ENCODE data around the gene PROK2. TPM values are rescaled to one million over a fixed set of nuclear protein-coding genes. Genes with fewer than 3 reads are reported as not detected.

The PROK2 gene
- total and polyA plus RNA-seq, 3 donors from 2014 or later = 4.9 to 23.1 (median 7.7) TPM

DNA sequence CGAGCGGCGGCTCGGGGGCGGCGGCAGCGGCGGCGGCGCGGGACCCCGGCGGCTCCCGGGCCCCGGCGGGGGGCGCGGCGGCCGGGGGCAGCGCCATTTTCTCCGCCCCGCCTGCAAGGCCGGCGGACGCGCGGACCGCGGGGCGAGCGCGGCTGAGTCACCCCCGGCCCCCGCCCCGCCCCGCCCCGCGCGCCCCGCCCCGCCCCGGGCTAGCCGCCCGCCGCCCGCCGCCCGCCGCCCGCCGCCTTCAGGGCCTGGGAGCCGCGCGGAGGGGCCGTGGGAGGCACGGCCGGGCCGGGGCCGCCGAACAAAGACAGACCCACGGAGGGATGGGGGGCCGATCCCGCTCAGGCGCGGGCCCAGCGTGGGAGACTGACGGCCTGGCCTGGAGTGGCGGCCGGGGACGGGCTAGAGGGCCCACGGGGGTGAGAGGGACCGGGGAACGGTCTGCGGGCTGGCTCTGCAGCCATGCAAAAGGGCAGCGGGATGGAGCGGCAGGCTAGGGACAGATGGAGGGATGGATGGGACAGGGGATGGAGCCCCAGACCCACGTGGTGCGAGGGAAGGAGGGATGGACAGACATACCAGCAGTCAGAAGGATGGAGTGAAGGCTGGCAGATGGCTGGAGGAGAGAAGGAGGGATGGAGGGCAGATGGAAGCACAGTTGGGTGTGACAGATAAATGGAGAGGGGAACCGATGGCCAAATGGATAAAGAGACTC, 59.5 kb downstream of the PROK2 start, which contains the start of gene EIF4E3:
Gene EIF4E3, minus strand, starts transcription at position 132 of the 721 bp plus-strand sequence. Its CDS starts 35 bp downstream, at position 97.
- H3K27me3 ChIP-seq = no peaks in the 10 kb centered on the region
- 3 to 18% methylated on average over 8 to 25 of the region's 80 CpGs for WGBS, 2 donors
- peak within 1 kb of the TSS; percentile 39 to 69 for H3K27ac ChIP-seq
- H3K4me3 ChIP-seq = peak within 1 kb of the TSS; percentile 67 to 75
- no peaks in the 10 kb centered on the region for H3K36me3 ChIP-seq (ENCODE audit: low read depth, missing control alignments)
- H3K4me1 ChIP-seq = peaks cover 11% of the 10 kb centered on the region
- intact Hi-C loops (cut with DNase I; ENCODE audit: low total_unique reads) = no loop called here
- DNase-seq = no peak
- no peak for TF ChIP-seq POLR2A (IDR thresholded peaks at IDR 0.05)
- TF ChIP-seq CTCF (IDR thresholded peaks at IDR 0.05) = no peak
- no peaks in the 10 kb centered on the region for H3K9me3 ChIP-seq

DNA sequence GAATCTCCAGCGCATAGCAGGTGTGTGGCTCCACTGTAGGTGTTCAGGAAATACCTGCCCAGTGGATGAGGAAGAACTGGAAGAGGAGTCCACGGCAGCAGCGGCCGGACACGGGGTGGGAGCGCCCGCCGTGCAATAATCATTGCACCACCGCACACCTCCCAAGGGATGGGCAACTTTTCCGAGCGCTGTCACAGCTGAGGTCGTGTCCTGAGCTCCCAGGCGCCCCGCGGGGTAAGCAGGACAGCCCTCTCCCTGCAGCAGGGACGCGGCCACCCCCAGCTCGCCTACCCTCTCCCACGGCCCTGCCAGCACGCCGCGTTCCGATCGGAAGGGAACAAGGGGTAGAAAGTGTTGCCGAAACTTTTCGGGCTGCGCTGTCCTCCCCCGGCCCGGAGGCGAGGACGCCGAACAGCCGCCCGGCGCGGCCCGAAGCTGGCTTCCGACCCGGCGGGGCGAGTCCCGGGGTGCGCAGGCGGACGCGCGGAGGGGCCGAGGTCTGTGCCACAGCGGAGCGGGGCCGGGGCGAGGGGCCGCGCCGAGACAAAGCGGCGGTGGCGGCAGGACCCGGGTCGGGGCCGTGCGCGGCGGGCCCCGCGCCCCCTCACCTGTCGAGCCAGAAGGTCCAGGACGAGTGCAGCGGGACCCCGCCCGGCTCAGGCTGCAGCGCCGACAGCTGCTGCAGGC, 60.2 kb downstream of the PROK2 start:
- 0 to 1% methylated on average over 22 to 52 of the region's 73 CpGs for WGBS, 2 donors
- TF ChIP-seq CTCF (IDR thresholded peaks at IDR 0.05) = no peak
- no peak for TF ChIP-seq POLR2A (IDR thresholded peaks at IDR 0.05)
- Histone ChIP-seq H3K4me1 (peaks cover 11% of the 10 kb centered on the region), H3K36me3 (ENCODE audit: low read depth, missing control alignments) (no peaks in the 10 kb centered on the region), H3K4me3 (peak overlapping the region; percentile 67 to 75), H3K9me3 (no peaks in the 10 kb centered on the region), H3K27ac (peak overlapping the region; percentile 39 to 66), H3K27me3 (no peaks in the 10 kb centered on the region)
- peak; percentile 37 for DNase-seq
- intact Hi-C loops (cut with DNase I; ENCODE audit: low total_unique reads) = no loop called here

- peaks cover 11% of the 10 kb centered on the region for H3K4me1 ChIP-seq
- no peak for DNase-seq
- no peak overlapping the region for H3K27ac ChIP-seq
- no peaks in the 10 kb centered on the region for H3K27me3 ChIP-seq
- H3K4me3 ChIP-seq = peak overlapping the region; percentile 67 to 75
- TF ChIP-seq POLR2A (IDR thresholded peaks at IDR 0.05) (no peak), CTCF (IDR thresholded peaks at IDR 0.05) (no peak)
- H3K36me3 ChIP-seq (ENCODE audit: low read depth, missing control alignments) = no peaks in the 10 kb centered on the region
- H3K9me3 ChIP-seq = no peaks in the 10 kb centered on the region
- intact Hi-C loops (cut with DNase I; ENCODE audit: low total_unique reads) = no loop called here
These were observed 60.8 kb downstream of the PROK2 start for GRCh38 chr3:71724171-71724453.

- H3K9me3 ChIP-seq = no peaks in the 10 kb centered on the region
- H3K4me3 ChIP-seq = peak overlapping the region in 1 of 2 donors; percentile 75
- peaks cover 11% of the 10 kb centered on the region for H3K4me1 ChIP-seq
- no peaks in the 10 kb centered on the region for H3K36me3 ChIP-seq (ENCODE audit: low read depth, missing control alignments)
- 45 to 52% methylated on average over 6 of the region's 6 CpGs for WGBS, 2 donors
- H3K27ac ChIP-seq = no peak overlapping the region
- intact Hi-C loops (cut with DNase I; ENCODE audit: low total_unique reads) = no loop called here
- TF ChIP-seq POLR2A (IDR thresholded peaks at IDR 0.05) (no peak), CTCF (IDR thresholded peaks at IDR 0.05) (no peak)
- H3K27me3 ChIP-seq = no peaks in the 10 kb centered on the region
- DNase-seq = no peak
These were observed 61.3 kb downstream of the PROK2 start for GRCh38 chr3:71723452-71724170.

All from testis (tissue), 3 donors.